Endothelial cell of umbilical vein (primary cell): ENCODE measurements around the gene PDSS1. TPM values are rescaled to one million over a fixed set of nuclear protein-coding genes. Genes with fewer than 3 reads are reported as not detected.

Experiments used
- BruUV-seq: library from RNA; stranded (reverse); fragments of 400-500 nt; replicated peaks from 2 replicates; lab custom pipeline; 2021; lab: Mats Ljungman, UMichigan
- CTCF ChIA-PET: fragments of 300-600, 350-600 bp; sonication (Branson Sonifier 250); formaldehyde crosslinking; loops from one replicate; lab custom pipeline; 2021; ENCODE audit warnings: antibody characterized with exemption, inconsistent platforms; lab: Charles Lee
- POLR2A ChIA-PET: fragments of 300-600, 350-600 bp; sonication (Branson Sonifier 250); formaldehyde crosslinking; loops from one replicate; lab custom pipeline; 2021; ENCODE audit warnings: antibody characterized with exemption, inconsistent platforms; lab: Charles Lee
- DNase-seq: peaks from one replicate; pipeline ENCODE4 v3.0.0-alpha.2; 2011; ENCODE audit warnings: low read depth, low spot score
- FAIRE-seq: peaks from 2 replicates; lab custom pipeline; 2011; peaks lifted over from hg19 to GRCh38; lab: Jason Lieb, UNC
- H2AFZ ChIP-seq: 2 replicates; pipeline ENCODE4 v1.6.0; 2012; ENCODE audit warnings: low read depth, low read length, control low read depth, inconsistent platforms
- H3K27ac ChIP-seq: 2 replicates; pipeline ENCODE4 v1.5.1; 2011; ENCODE audit warnings: low read depth, mild to moderate bottlenecking, control low read depth, low read length, moderate library complexity; ENCODE audit not compliant: insufficient read depth
- H3K27me3 ChIP-seq, 2 experiments: 2 replicates each; pipeline versions ENCODE4 v1.6.0 to v1.6.1; 2011; ENCODE audit warnings: low read length in 2 of 2, mixed read lengths in 1 of 2; ENCODE audit not compliant: control insufficient read depth in 2 of 2, insufficient read depth in 2 of 2
- H3K36me3 ChIP-seq, 2 experiments: 2 replicates in 1 of 2; 3 replicates in 1 of 2; pipeline ENCODE4 v1.5.1; 2011; ENCODE audit warnings: low read length in 2 of 2, mild to moderate bottlenecking in 1 of 2, moderate library complexity in 1 of 2; ENCODE audit not compliant: control insufficient read depth in 2 of 2, insufficient read depth in 2 of 2; ENCODE audit errors: extremely low read depth in 1 of 2
- H3K4me1 ChIP-seq: 3 replicates; pipeline ENCODE4 v1.5.1; 2011; ENCODE audit warnings: mild to moderate bottlenecking, low read length; ENCODE audit not compliant: control insufficient read depth, insufficient read depth; ENCODE audit errors: extremely low read depth
- H3K4me2 ChIP-seq: 2 replicates; pipeline ENCODE4 v1.6.1; 2011; ENCODE audit warnings: low read length, control low read depth, mixed read lengths; ENCODE audit not compliant: insufficient read depth
- H3K4me3 ChIP-seq, 3 experiments: fragments of 200-600 bp in 1 of 3; sonication (generic), shearing (Covaris generic) in 1 of 3; replicated peaks in 1 of 3; 2 replicates each; pipeline ENCODE4 v1.5.1; 2011 to 2016; ENCODE audit warnings: control low read depth in 3 of 3, low read length in 3 of 3, mild to moderate bottlenecking in 2 of 3, inconsistent platforms in 1 of 3, low read depth in 1 of 3, moderate library complexity in 1 of 3; ENCODE audit not compliant: insufficient read depth in 1 of 3
- H3K79me2 ChIP-seq: 2 replicates; pipeline ENCODE4 v1.6.0; 2012; ENCODE audit warnings: low read length, inconsistent platforms; ENCODE audit not compliant: control insufficient read depth, insufficient read depth
- H3K9ac ChIP-seq: replicated peaks from 2 replicates; pipeline ENCODE3; 2011; ENCODE audit warnings: low read length, control low read depth; ENCODE audit not compliant: insufficient read depth; ENCODE audit errors: extremely low read depth
- H3K9me1 ChIP-seq: replicated peaks from 3 replicates; pipeline ENCODE4 v1.6.0; 2011; ENCODE audit warnings: mild to moderate bottlenecking, low read length; ENCODE audit not compliant: control insufficient read depth, insufficient read depth; ENCODE audit errors: extremely low read depth
- H3K9me3 ChIP-seq: replicated peaks from 2 replicates; pipeline ENCODE4 v1.5.1; 2012; ENCODE audit warnings: low read length, inconsistent platforms; ENCODE audit not compliant: control insufficient read depth, insufficient read depth
- H4K20me1 ChIP-seq: replicated peaks from 2 replicates; pipeline ENCODE3; 2011; ENCODE audit warnings: mild to moderate bottlenecking, low read length; ENCODE audit not compliant: control insufficient read depth, insufficient read depth; ENCODE audit errors: extremely low read depth
- EZH2 ChIP-seq: IDR thresholded peaks from 2 replicates; pipeline ENCODE4 v1.6.1; 2012; ENCODE audit warnings: borderline replicate concordance, low read depth, mild to moderate bottlenecking, moderate library complexity, low read length, inconsistent platforms; ENCODE audit not compliant: severe bottlenecking
- FOS ChIP-seq: IDR thresholded peaks from 2 replicates; pipeline ENCODE4 v1.6.1; 2011; ENCODE audit warnings: mild to moderate bottlenecking, low read length, moderate library complexity, borderline replicate concordance; ENCODE audit not compliant: insufficient read depth
- GATA2 ChIP-seq: IDR thresholded peaks from 2 replicates; pipeline ENCODE4 v1.7.0; 2011; ENCODE audit warnings: low read depth, mild to moderate bottlenecking, moderate library complexity, mixed read lengths, low read length; ENCODE audit not compliant: insufficient read length, insufficient read depth
- JUN ChIP-seq: IDR thresholded peaks from 2 replicates; pipeline ENCODE4 v1.6.1; 2011; ENCODE audit warnings: borderline replicate concordance, low read depth; ENCODE audit not compliant: insufficient read length, insufficient read depth
- MYC ChIP-seq: IDR thresholded peaks from one replicate; pipeline ENCODE4 v1.6.1; 2011; ENCODE audit warnings: mild to moderate bottlenecking, low read depth, low read length
- POLR2A ChIP-seq: IDR thresholded peaks from 2 replicates; pipeline ENCODE4 v1.6.1; 2012; ENCODE audit warnings: low read depth, mild to moderate bottlenecking, control low read depth, low read length
- POLR2AphosphoS5 ChIP-seq: IDR thresholded peaks from 2 replicates; pipeline ENCODE4 v1.6.1; 2012; ENCODE audit warnings: low read depth, mild to moderate bottlenecking, control low read depth, low read length, moderate library complexity; ENCODE audit not compliant: insufficient read depth
- dilution Hi-C: fragments of 300-500 bp; cut with MboI; formaldehyde crosslinking; loops from one replicate; pipeline ENCODE4 v1.15.0; 2019; ENCODE audit warnings: low sequenced_read_pairs; ENCODE audit not compliant: extremely low pct_ligation_motif_present
- intact Hi-C: fragments of 100-400 bp; cut with micrococcal nuclease; formaldehyde crosslinking; loops from one replicate; pipeline ENCODE4 v1.10.0; 2022
- polyA plus RNA-seq, 4 experiments: library from polyadenylated mRNA; depleted of rRNA in 3 of 4; stranded (reverse) in 3 of 4; unstranded in 1 of 4; fragments of >200 nt; gene quantifications; 2 replicates each; pipeline versions ENCODE4 v1.2.1 to v1.2.3, GENCODE V29; 2011 to 2012; ENCODE audit warnings: missing spikeins in 1 of 4
- total RNA-seq: library from RNA; stranded (reverse); gene quantifications from 2 replicates; pipeline ENCODE4 v1.2.3, GENCODE V29; 2021
- TF ChIP-seq, protein P1 (sequence below): IDR thresholded peaks from 2 replicates; pipeline ENCODE4 v1.6.1; 2011; ENCODE audit not compliant: insufficient read depth, insufficient read length

The PDSS1 gene
- total and polyA plus RNA-seq, 2 donors (not counting 3 experiments of a cell fraction or from before 2014, with no cell fraction given), result 9.1 to 11.3 TPM

DNA sequence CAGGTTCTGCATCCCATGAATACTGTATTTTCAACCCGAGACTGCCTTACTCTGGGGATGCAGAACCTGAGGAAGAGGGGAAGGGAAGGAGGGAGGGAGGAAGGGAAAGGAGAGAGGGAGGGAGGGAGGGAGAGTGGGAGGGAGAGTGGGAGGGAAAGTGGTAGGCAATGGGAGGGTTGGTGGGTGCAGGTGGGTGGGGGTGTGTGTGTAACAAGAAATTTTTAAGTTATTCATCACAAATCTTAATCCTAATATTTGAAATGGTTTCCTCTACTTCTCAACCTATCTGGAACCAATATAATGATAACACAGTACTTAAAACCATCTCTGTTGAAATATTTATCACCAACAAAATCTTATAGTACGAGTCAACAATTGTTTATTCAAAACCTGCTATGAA is 68.0 kb downstream of the PDSS1 start:
- Histone ChIP-seq H3K27ac (no peak overlapping the region), H2AFZ (no peak overlapping the region), H3K4me2 (no peak overlapping the region), H3K4me3 (no peak overlapping the region), H3K4me1 (no peaks in the 10 kb centered on the region), H3K9ac (no peak overlapping the region), H3K9me3 (no peaks in the 10 kb centered on the region), H3K9me1 (no peaks in the 10 kb centered on the region), H4K20me1 (peaks cover 2% of the 10 kb centered on the region), H3K27me3 (no peaks in the 10 kb centered on the region), H3K36me3 (peaks cover 0 to 2% of the 10 kb centered on the region in 2 experiments), H3K79me2 (peaks cover 7% of the 10 kb centered on the region)
- POLR2A ChIA-PET, result no interaction called here
- TF ChIP-seq JUN (no peak), FOS (no peak), POLR2A (no peak), GATA2 (no peak), MYC (no peak), EZH2 (no peak), POLR2AphosphoS5 (no peak)
- TF ChIP-seq, protein P1, sequence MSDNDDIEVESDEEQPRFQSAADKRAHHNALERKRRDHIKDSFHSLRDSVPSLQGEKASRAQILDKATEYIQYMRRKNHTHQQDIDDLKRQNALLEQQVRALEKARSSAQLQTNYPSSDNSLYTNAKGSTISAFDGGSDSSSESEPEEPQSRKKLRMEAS, result no peak
- DNase-seq, result no peak
- CTCF ChIA-PET, result no interaction called here
- no TSS peak for BruUV-seq
- FAIRE-seq, result no peak
- dilution Hi-C loops (no loop called here), intact Hi-C loops (no loop called here)

DNA sequence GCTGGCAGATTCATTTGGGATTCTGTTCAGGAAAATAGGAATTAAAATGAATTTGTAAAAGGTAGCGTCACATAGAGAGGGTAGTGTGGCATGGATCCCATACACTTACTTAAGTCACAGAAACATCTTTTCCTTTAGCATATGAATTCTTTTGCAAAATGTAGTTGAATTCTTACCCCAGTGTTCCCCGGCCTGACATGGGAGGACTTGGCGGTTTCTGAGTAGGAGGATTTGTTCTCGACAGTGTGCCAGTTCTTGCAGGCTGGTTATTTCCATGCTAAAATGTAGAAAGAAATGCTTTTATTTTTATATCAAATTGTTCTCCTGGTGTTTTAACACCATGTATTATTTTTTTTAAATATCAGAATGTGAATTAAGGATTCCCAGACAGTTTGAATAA is 72.6 kb downstream of the PDSS1 start:
- dilution Hi-C loops, result no loop called here
- Histone ChIP-seq H3K79me2 (peaks cover 34% of the 10 kb centered on the region), H4K20me1 (peaks cover 7% of the 10 kb centered on the region), H3K36me3 (peaks cover 0 to 2% of the 10 kb centered on the region in 2 experiments), H2AFZ (no peak overlapping the region), H3K9ac (no peak overlapping the region), H3K9me3 (no peaks in the 10 kb centered on the region), H3K27ac (no peak overlapping the region), H3K4me1 (no peaks in the 10 kb centered on the region), H3K27me3 (no peaks in the 10 kb centered on the region), H3K4me2 (no peak overlapping the region), H3K9me1 (no peaks in the 10 kb centered on the region), H3K4me3 (no peak overlapping the region)
- CTCF ChIA-PET, result interaction anchor here (0.7 to 1.0 kb wide), 2 partner anchors 14 to 50 kb away, joined by 3 read pairs; no protein-coding TSS in a partner anchor
- TF ChIP-seq POLR2A, result no peak
- TF ChIP-seq JUN, result no peak
- no peak for TF ChIP-seq GATA2
- no peak for TF ChIP-seq MYC
- DNase-seq, result no peak
- no peak for FAIRE-seq
- no TSS peak for BruUV-seq
- POLR2A ChIA-PET, result no interaction called here
- intact Hi-C loops, result no loop called here
